H9 (cell line): Measurements from ENCODE around the gene TP53INP2. TPM values are rescaled to one million over a fixed set of nuclear protein-coding genes. Genes with fewer than 3 reads are reported as not detected.
"Not testable (repeated sequence)": the region's sequence is repeated elsewhere in the genome, so short reads cannot be mapped to it uniquely, and the experiment has no call there.

ENCODE experiments used
- DNase-seq: peaks from one replicate; pipeline ENCODE4 v3.0.0-alpha.2; 2017
- H2AFZ ChIP-seq: one replicate; pipeline ENCODE4 v1.6.1; 2013; ENCODE audit warnings: mild to moderate bottlenecking, low read length, control low read depth, moderate library complexity
- H2AK5ac ChIP-seq: 2 replicates; pipeline ENCODE4 v1.6.1; 2013; ENCODE audit warnings: low read length, control low read depth, mixed read lengths; ENCODE audit not compliant: insufficient read length
- H2BK120ac ChIP-seq: one replicate; pipeline ENCODE4 v1.6.1; 2013; ENCODE audit warnings: low read depth, mild to moderate bottlenecking, low read length, control low read depth, inconsistent platforms; ENCODE audit not compliant: poor library complexity, severe bottlenecking
- H2BK12ac ChIP-seq: 2 replicates; pipeline ENCODE4 v1.6.1; 2013; ENCODE audit warnings: low read length, control low read depth, mixed read lengths, low read depth; ENCODE audit not compliant: insufficient read length
- H2BK15ac ChIP-seq: 2 replicates; pipeline ENCODE4 v1.6.1; 2013; ENCODE audit warnings: low read depth, low read length, control low read depth
- H2BK20ac ChIP-seq: one replicate; pipeline ENCODE4 v1.6.1; 2013; ENCODE audit warnings: low read depth, mild to moderate bottlenecking, low read length, control low read depth, inconsistent platforms; ENCODE audit not compliant: poor library complexity, severe bottlenecking
- H2BK5ac ChIP-seq: 2 replicates; pipeline ENCODE4 v1.6.1; 2013; ENCODE audit warnings: low read length, control low read depth, mixed read lengths; ENCODE audit not compliant: insufficient read length
- H3K14ac ChIP-seq: 2 replicates; pipeline ENCODE4 v1.6.1; 2013; ENCODE audit warnings: low read length, control low read depth; ENCODE audit not compliant: insufficient read depth
- H3K18ac ChIP-seq: 2 replicates; pipeline ENCODE4 v1.6.1; 2013; ENCODE audit warnings: low read depth, mild to moderate bottlenecking, mixed read lengths, low read length, control low read depth; ENCODE audit not compliant: insufficient read length
- H3K23ac ChIP-seq: 2 replicates; pipeline ENCODE4 v1.6.1; 2013; ENCODE audit warnings: low read length, control low read depth, mixed read lengths, low read depth; ENCODE audit not compliant: insufficient read length
- H3K23me2 ChIP-seq: 2 replicates; pipeline ENCODE4 v1.6.1; 2013; ENCODE audit warnings: low read depth, mild to moderate bottlenecking, mixed read lengths, low read length, control low read depth; ENCODE audit not compliant: insufficient read length, poor library complexity, severe bottlenecking
- H3K27ac ChIP-seq: 2 replicates; pipeline ENCODE4 v1.5.1; 2013; ENCODE audit warnings: low read length, control low read depth, mixed read lengths, low read depth; ENCODE audit not compliant: insufficient read length
- H3K27me3 ChIP-seq: 2 replicates; pipeline ENCODE4 v1.6.1; 2013; ENCODE audit warnings: low read length, control low read depth, inconsistent platforms; ENCODE audit not compliant: insufficient read depth
- H3K4ac ChIP-seq: 2 replicates; pipeline ENCODE4 v1.6.1; 2013; ENCODE audit warnings: low read depth, mild to moderate bottlenecking, control low read depth, inconsistent platforms, low read length, moderate library complexity
- H3K4me1 ChIP-seq: 2 replicates; pipeline ENCODE4 v1.6.1; 2013; ENCODE audit warnings: low read length, control low read depth, inconsistent platforms; ENCODE audit not compliant: insufficient read depth
- H3K4me2 ChIP-seq: 2 replicates; pipeline ENCODE4 v1.6.1; 2013; ENCODE audit warnings: low read length, control low read depth, mixed read lengths; ENCODE audit not compliant: insufficient read length, insufficient read depth
- H3K56ac ChIP-seq: 2 replicates; pipeline ENCODE4 v1.6.1; 2013; ENCODE audit warnings: low read depth, mild to moderate bottlenecking, mixed read lengths, low read length, control low read depth; ENCODE audit not compliant: insufficient read length
- H3K79me1 ChIP-seq: 2 replicates; pipeline ENCODE4 v1.6.1; 2013; ENCODE audit warnings: low read depth, mild to moderate bottlenecking, moderate library complexity, low read length, control low read depth, inconsistent platforms; ENCODE audit not compliant: insufficient read depth, poor library complexity, severe bottlenecking
- H3K79me2 ChIP-seq: 2 replicates; pipeline ENCODE4 v1.6.1; 2013; ENCODE audit warnings: low read length, control low read depth, inconsistent platforms; ENCODE audit not compliant: insufficient read depth
- H3K9ac ChIP-seq: 2 replicates; pipeline ENCODE4 v1.6.1; 2013; ENCODE audit warnings: low read length, control low read depth, mixed read lengths; ENCODE audit not compliant: insufficient read length; ENCODE audit errors: extremely low read depth
- H3K9me3 ChIP-seq: one replicate; pipeline ENCODE4 v1.6.1; 2013; ENCODE audit warnings: low read depth, low read length, inconsistent platforms; ENCODE audit not compliant: control insufficient read depth
- H3T11ph ChIP-seq: one replicate; pipeline ENCODE4 v1.6.1; 2013; ENCODE audit warnings: mild to moderate bottlenecking, low read length, control low read depth, inconsistent platforms
- H4K20me1 ChIP-seq: one replicate; pipeline ENCODE4 v1.6.1; 2013; ENCODE audit not compliant: control insufficient read depth, insufficient read length, insufficient read depth
- H4K5ac ChIP-seq: 2 replicates; pipeline ENCODE4 v1.6.1; 2013; ENCODE audit warnings: low read depth, mild to moderate bottlenecking, mixed read lengths, low read length, control low read depth; ENCODE audit not compliant: insufficient read length
- H4K8ac ChIP-seq: replicated peaks from 2 replicates; pipeline ENCODE4 v1.6.1; 2013; ENCODE audit warnings: low read length, control low read depth, mixed read lengths, low read depth; ENCODE audit not compliant: insufficient read length
- H4K91ac ChIP-seq: 2 replicates; pipeline ENCODE4 v1.6.1; 2013; ENCODE audit warnings: low read depth, mild to moderate bottlenecking, moderate library complexity, mixed read lengths, low read length, control low read depth; ENCODE audit not compliant: insufficient read length
- H3K27ac Mint-ChIP-seq, 3 experiments: 2 replicates in 2 of 3; 3 replicates in 1 of 3; pipeline ENCODE4 v1.8.0; 2020 to 2021; ENCODE audit warnings: mixed read lengths in 3 of 3, mild to moderate bottlenecking in 1 of 3, moderate library complexity in 1 of 3
- H3K27me3 Mint-ChIP-seq: 2 replicates; pipeline ENCODE4 v1.8.0; 2021; ENCODE audit warnings: low read depth, mild to moderate bottlenecking, moderate library complexity, mixed read lengths
- H3K36me3 Mint-ChIP-seq, 3 experiments: 2 replicates in 2 of 3; 3 replicates in 1 of 3; pipeline ENCODE4 v1.8.0; 2020 to 2021; ENCODE audit warnings: low read depth in 3 of 3, mixed read lengths in 3 of 3; ENCODE audit not compliant: insufficient read depth in 1 of 3
- H3K4me1 Mint-ChIP-seq, 2 experiments: 2 replicates each; pipeline ENCODE4 v1.8.0; 2020; ENCODE audit warnings: mixed read lengths in 2 of 2
- H3K4me3 Mint-ChIP-seq, 2 experiments: 2 replicates in 1 of 2; 3 replicates in 1 of 2; pipeline ENCODE4 v1.8.0; 2020 to 2021; ENCODE audit warnings: mild to moderate bottlenecking in 2 of 2, mixed read lengths in 2 of 2, moderate library complexity in 1 of 2
- H3K9me3 Mint-ChIP-seq, 2 experiments: 2 replicates in 1 of 2; 3 replicates in 1 of 2; pipeline ENCODE4 v1.8.0; 2020; ENCODE audit warnings: mild to moderate bottlenecking in 2 of 2, mixed read lengths in 2 of 2, moderate library complexity in 1 of 2
- CTCF ChIP-seq: fragments of 200-600 bp; sonication (generic); conservative IDR thresholded peaks from 3 replicates; pipeline ENCODE4 v1.8.0; 2021; ENCODE audit warnings: antibody characterized with exemption, mild to moderate bottlenecking
- WGBS: extraction: QIAGEN DNeasy Blood & Tissue Kit; methylation state at CpG from one replicate; pipeline ENCODE4 v1.1.7; 2013; ENCODE audit warnings: missing lambda C conversion rate, low lambda C conversion rate, mixed read lengths; ENCODE audit not compliant: insufficient read length; ENCODE audit errors: extremely low coverage; 5-methylcytosine and 5-hydroxymethylcytosine counted together
- long read RNA-seq: library from polyadenylated mRNA; unstranded; transcript quantifications from one replicate; pipeline ENCODE4 v2.0.0, GENCODE V29; 2020
- total RNA-seq: library from RNA; stranded (reverse); gene quantifications from 2 replicates; pipeline ENCODE4 v1.2.1, GENCODE V29; 2021

TP53INP2 gene
- total RNA-seq, result 8.0 TPM in 2 replicates
- long read RNA-seq, partial matches to known transcripts, result 1 of 3 reads
- long read RNA-seq, other reads (novel, unspliced or antisense), result 2 of 3 reads

- Histone ChIP-seq H2BK15ac (no peak within 1 kb of the TSS), H3K18ac (peak within 1 kb of the TSS; percentile 89), H3K27me3 (peaks cover 6% of the 10 kb centered on the region; the same call in 1 of the 2 replicates), H4K5ac (no peak within 1 kb of the TSS), H2BK5ac (no peak within 1 kb of the TSS), H3K9ac (peak within 1 kb of the TSS; percentile 50), H3K27ac (no peak within 1 kb of the TSS), H4K91ac (no peak within 1 kb of the TSS), H3K4ac (no peak within 1 kb of the TSS), H2BK12ac (no peak within 1 kb of the TSS), H3K23me2 (peaks cover 17% of the 10 kb centered on the region), H2BK120ac (no peak within 1 kb of the TSS), H3K9me3 (no peaks in the 10 kb centered on the region), H2AK5ac (no peak within 1 kb of the TSS), H2AFZ (peak within 1 kb of the TSS; percentile 79), H3K14ac (peak within 1 kb of the TSS; percentile 94; the same call in 1 of the 2 replicates), H3T11ph (no peak within 1 kb of the TSS), H2BK20ac (no peak within 1 kb of the TSS), H3K79me2 (no peaks in the 10 kb centered on the region), H3K79me1 (no peaks in the 10 kb centered on the region), H4K8ac (no peak within 1 kb of the TSS), H4K20me1 (no peaks in the 10 kb centered on the region), H3K56ac (no peak within 1 kb of the TSS), H3K4me1 (no peaks in the 10 kb centered on the region), H3K23ac (no peak within 1 kb of the TSS), H3K4me2 (peak within 1 kb of the TSS; percentile 75)
- Mint-ChIP-seq H3K27me3 (peaks cover 56% of the 10 kb centered on the region), H3K36me3 (no peaks in the 10 kb centered on the region), H3K9me3 (no peaks in the 10 kb centered on the region), H3K27ac (peak within 1 kb of the TSS; percentile 86 to 96 (median 96); a peak in 5 of 7 replicates), H3K4me3 (peak within 1 kb of the TSS; percentile 91 to 97), H3K4me1 (peaks cover 25 to 30% of the 10 kb centered on the region in 2 experiments)
- WGBS, result no CpG with 5 or more reads among the region's 82 CpGs
- TF ChIP-seq CTCF, result no peak
- DNase-seq, result peak; percentile 93
Measured at GRCh38 chr20:34704177-34705007, at the start of gene TP53INP2. TSS of gene TP53INP2 (plus strand) at chr20:34704344. CDS start at chr20:34708740, 4,396 bp downstream.

- not testable (repeated sequence) for H2BK15ac ChIP-seq, H3K9me3 Mint-ChIP-seq, H2AFZ ChIP-seq, H3K4me1 Mint-ChIP-seq, H3K4me2 ChIP-seq, H3K27me3 Mint-ChIP-seq, H3K4ac ChIP-seq, H3K56ac ChIP-seq, H3K27ac Mint-ChIP-seq, H3K79me1 ChIP-seq, H4K91ac ChIP-seq, H3K18ac ChIP-seq, H3K14ac ChIP-seq, H2BK20ac ChIP-seq, H3K23me2 ChIP-seq, H2BK120ac ChIP-seq, DNase-seq, H3T11ph ChIP-seq, H3K4me1 ChIP-seq, H4K20me1 ChIP-seq, H2BK5ac ChIP-seq, H3K79me2 ChIP-seq, H3K4me3 Mint-ChIP-seq, H3K23ac ChIP-seq, H3K27me3 ChIP-seq, H3K9me3 ChIP-seq, H4K5ac ChIP-seq, H3K9ac ChIP-seq, H2BK12ac ChIP-seq, H2AK5ac ChIP-seq, H4K8ac ChIP-seq, H3K27ac ChIP-seq
- peaks cover 20 to 36% (median 33%) of the 10 kb centered on the region in 3 experiments for H3K36me3 Mint-ChIP-seq
- WGBS, result no CpG with 5 or more reads among the region's 31 CpGs
Measured at GRCh38 chr20:34658654-34659053, 45.5 kb upstream of the TP53INP2 start.
